Ovary (tissue), 3 donors: ENCODE data around the gene PCNA.
"Not testable (repeated sequence)": the region's sequence is repeated elsewhere in the genome, so short reads cannot be mapped to it uniquely, and the experiment has no call there.

Experiments used
- POLR2A ChIP-seq: fragments of 450-650 bp; IDR thresholded peaks from one replicate; pipeline ENCODE4 v1.6.1; 2017; ENCODE audit warnings: antibody characterized with exemption, mild to moderate bottlenecking, moderate library complexity
- TF ChIP-seq, protein P1 (sequence below), 3 donors: fragments of 450-650 bp in 2 of 3; fragments of 200-600 bp in 1 of 3; IDR thresholded peaks; one replicate each; pipeline versions ENCODE4 v1.5.1 to v1.8.0; 2016 to 2022; ENCODE audit warnings: antibody characterized with exemption in 3 of 3, mild to moderate bottlenecking in 1 of 3
- donor health status: DM: no; HTN: no; CAD: no.

- TF ChIP-seq, protein P1, sequence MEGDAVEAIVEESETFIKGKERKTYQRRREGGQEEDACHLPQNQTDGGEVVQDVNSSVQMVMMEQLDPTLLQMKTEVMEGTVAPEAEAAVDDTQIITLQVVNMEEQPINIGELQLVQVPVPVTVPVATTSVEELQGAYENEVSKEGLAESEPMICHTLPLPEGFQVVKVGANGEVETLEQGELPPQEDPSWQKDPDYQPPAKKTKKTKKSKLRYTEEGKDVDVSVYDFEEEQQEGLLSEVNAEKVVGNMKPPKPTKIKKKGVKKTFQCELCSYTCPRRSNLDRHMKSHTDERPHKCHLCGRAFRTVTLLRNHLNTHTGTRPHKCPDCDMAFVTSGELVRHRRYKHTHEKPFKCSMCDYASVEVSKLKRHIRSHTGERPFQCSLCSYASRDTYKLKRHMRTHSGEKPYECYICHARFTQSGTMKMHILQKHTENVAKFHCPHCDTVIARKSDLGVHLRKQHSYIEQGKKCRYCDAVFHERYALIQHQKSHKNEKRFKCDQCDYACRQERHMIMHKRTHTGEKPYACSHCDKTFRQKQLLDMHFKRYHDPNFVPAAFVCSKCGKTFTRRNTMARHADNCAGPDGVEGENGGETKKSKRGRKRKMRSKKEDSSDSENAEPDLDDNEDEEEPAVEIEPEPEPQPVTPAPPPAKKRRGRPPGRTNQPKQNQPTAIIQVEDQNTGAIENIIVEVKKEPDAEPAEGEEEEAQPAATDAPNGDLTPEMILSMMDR (IDR thresholded peaks at IDR 0.05): not testable (repeated sequence)
- TF ChIP-seq POLR2A: not testable (repeated sequence)
These were observed 47.8 kb downstream of the PCNA start for GRCh38 chr20:5071942-5072341.
